Right hindlimb (tissue), 1 donor: ENCODE results near the gene MTUS2.

Experiments used
- DNase-seq: peaks from one replicate; pipeline ENCODE4 v3.0.0-alpha.2; 2018

The MTUS2 gene

GRCh38 chr13:29464105-29464679, 644.1 kb downstream of the MTUS2 start:
- DNase-seq = no peak

GRCh38 chr13:29465741-29466293, 645.7 kb downstream of the MTUS2 start:
- no peak for DNase-seq

- DNase-seq = no peak
Measured at GRCh38 chr13:29471551-29471950, 651.4 kb downstream of the MTUS2 start.

- peak; percentile 52 for DNase-seq
Measured at GRCh38 chr13:29472332-29472961, 652.3 kb downstream of the MTUS2 start.

- no peak for DNase-seq
Measured at GRCh38 chr13:29473166-29473565, 653.0 kb downstream of the MTUS2 start.

GRCh38 chr13:29474991-29475390, 654.9 kb downstream of the MTUS2 start:
- no peak for DNase-seq

- no peak for DNase-seq
Measured at GRCh38 chr13:29476046-29476445, 655.9 kb downstream of the MTUS2 start.

GRCh38 chr13:29479716-29480492, 659.8 kb downstream of the MTUS2 start:
- DNase-seq = peak; percentile 51

GRCh38 chr13:29480893-29481525, 660.9 kb downstream of the MTUS2 start:
- no peak for DNase-seq

- DNase-seq = no peak
Measured at GRCh38 chr13:29481603-29482002, 661.5 kb downstream of the MTUS2 start.

GRCh38 chr13:29482504-29482903, 662.4 kb downstream of the MTUS2 start:
- DNase-seq = no peak

- no peak for DNase-seq
Measured at GRCh38 chr13:29483211-29483610, 663.1 kb downstream of the MTUS2 start.

GRCh38 chr13:29483623-29484022, 663.5 kb downstream of the MTUS2 start:
- DNase-seq = no peak

- no peak for DNase-seq
Measured at GRCh38 chr13:29484236-29484635, 664.1 kb downstream of the MTUS2 start.

- no peak for DNase-seq
Measured at GRCh38 chr13:29484796-29485195, 664.7 kb downstream of the MTUS2 start.

GRCh38 chr13:29486551-29486950, 666.4 kb downstream of the MTUS2 start:
- no peak for DNase-seq

GRCh38 chr13:29487466-29488454, 667.6 kb downstream of the MTUS2 start:
- DNase-seq = no peak

GRCh38 chr13:29489650-29490560, 669.8 kb downstream of the MTUS2 start:
- no peak for DNase-seq

- DNase-seq = no peak
Measured at GRCh38 chr13:29490561-29490885, 670.4 kb downstream of the MTUS2 start.

- DNase-seq = no peak
Measured at GRCh38 chr13:29491248-29491647, 671.1 kb downstream of the MTUS2 start.

GRCh38 chr13:29493796-29494195, 673.7 kb downstream of the MTUS2 start:
- no peak for DNase-seq
